PC-3 (cell line): ENCODE measurements around the gene PLXNC1. TPM values are rescaled to one million over a fixed set of nuclear protein-coding genes. Genes with fewer than 3 reads are reported as not detected.

ENCODE experiments used
- ATAC-seq: fragments of 200-7000 bp; cut with Tn5 transposase; 2 replicates; pipeline ENCODE4 v1.9.1; 2020; ENCODE audit warnings: mild to moderate bottlenecking, moderate library complexity
- Bru-seq: library from RNA; stranded (reverse); fragments of 400-500 nt; gene quantifications from one replicate; lab custom pipeline; 2021; lab: Mats Ljungman, UMichigan
- BruChase-seq, 2 experiments: library from RNA; stranded (reverse); fragments of 400-500 nt; gene quantifications; one replicate each; lab custom pipeline; 2021; lab: Mats Ljungman, UMichigan
- BruUV-seq: library from RNA; stranded (reverse); fragments of 400-500 nt; replicated peaks from 2 replicates; lab custom pipeline; 2021; lab: Mats Ljungman, UMichigan
- CTCF ChIA-PET: fragments of 300-600 bp; sonication (Branson Sonifier 250); formaldehyde crosslinking; loops from one replicate; lab custom pipeline; 2022; ENCODE audit warnings: antibody characterized with exemption; lab: Charles Lee
- POLR2A ChIA-PET: fragments of 300-600 bp; sonication (Branson Sonifier 250); formaldehyde crosslinking; loops from one replicate; lab custom pipeline; 2022; ENCODE audit warnings: antibody characterized with exemption; ENCODE audit not compliant: unreplicated experiment; lab: Charles Lee
- DNase-seq: peaks from one replicate; pipeline ENCODE4 v3.0.0-alpha.2; 2015
- H2AFZ ChIP-seq: fragments of 300-600 bp; sonication (generic); 2 replicates; pipeline ENCODE4 v1.6.0; 2016; ENCODE audit warnings: antibody characterized with exemption, low read length
- H3F3A ChIP-seq: fragments of 300-600 bp; sonication (generic); one replicate; pipeline ENCODE4 v1.6.0; 2017; ENCODE audit warnings: antibody characterized with exemption, low read length, control low read depth, mild to moderate bottlenecking; ENCODE audit not compliant: unreplicated experiment
- H3K27ac ChIP-seq: fragments of 300-600 bp; sonication (generic); 2 replicates; pipeline ENCODE4 v1.5.1; 2016; ENCODE audit warnings: mild to moderate bottlenecking, low read length
- H3K27me3 ChIP-seq: fragments of 300-600 bp; sonication (generic); 2 replicates; pipeline ENCODE4 v1.6.1; 2016; ENCODE audit warnings: low read length, mixed read lengths
- H3K36me3 ChIP-seq: fragments of 300-600 bp; sonication (generic); 2 replicates; pipeline ENCODE4 v1.6.1; 2016; ENCODE audit warnings: low read depth, mixed run types, low read length, mixed read lengths
- H3K4me1 ChIP-seq: fragments of 300-600 bp; sonication (generic); 2 replicates; pipeline ENCODE4 v1.5.1; 2016; ENCODE audit warnings: low read length; ENCODE audit not compliant: insufficient read depth
- H3K4me2 ChIP-seq: fragments of 300-600 bp; sonication (generic); 2 replicates; pipeline ENCODE4 v1.6.0; 2016; ENCODE audit warnings: low read length
- H3K4me3 ChIP-seq: fragments of 300-600 bp; sonication (generic); 2 replicates; pipeline ENCODE4 v1.5.1; 2016; ENCODE audit warnings: mild to moderate bottlenecking, low read length, mixed read lengths
- H3K79me2 ChIP-seq: fragments of 300-600 bp; sonication (generic); 2 replicates; pipeline ENCODE4 v1.6.1; 2017; ENCODE audit warnings: low read length, mixed read lengths
- H3K9ac ChIP-seq: fragments of 300-600 bp; sonication (generic); 2 replicates; pipeline ENCODE4 v1.6.0; 2016; ENCODE audit warnings: mild to moderate bottlenecking, low read length
- H3K9me2 ChIP-seq: fragments of 300-600 bp; sonication (generic); replicated peaks from 2 replicates; pipeline ENCODE4 v1.6.1; 2016; ENCODE audit warnings: mixed run types, low read length, mixed read lengths
- H3K9me3 ChIP-seq: fragments of 300-600 bp; sonication (generic); 2 replicates; pipeline ENCODE4 v1.6.1; 2016; ENCODE audit warnings: low read length, mixed read lengths
- H4K20me1 ChIP-seq: fragments of 300-600 bp; sonication (generic); 2 replicates; pipeline ENCODE4 v1.6.1; 2016; ENCODE audit warnings: low read length, mixed read lengths
- EZH2 ChIP-seq: fragments of 300-600 bp; sonication (generic); IDR thresholded peaks from one replicate; pipeline ENCODE4 v1.6.1; 2017; ENCODE audit warnings: antibody characterized with exemption, mild to moderate bottlenecking, low read length; ENCODE audit not compliant: unreplicated experiment
- EZH2phosphoT487 ChIP-seq: fragments of 300-600 bp; sonication (generic); IDR thresholded peaks from 2 replicates; pipeline ENCODE4 v1.6.1; 2018; ENCODE audit warnings: mild to moderate bottlenecking, antibody characterized with exemption, low read length, borderline replicate concordance
- intact Hi-C: fragments of 100-400 bp; cut with micrococcal nuclease; formaldehyde crosslinking; loops from 2 replicates; pipeline ENCODE4 v1.9.0; 2023
- long read RNA-seq: library from polyadenylated mRNA; unstranded; transcript quantifications from one replicate; pipeline ENCODE4 v2.0.0, GENCODE V29; 2021; ENCODE audit not compliant: unreplicated experiment
- total RNA-seq: library from RNA; depleted of rRNA; stranded (reverse); fragments of >200 nt; gene quantifications from 2 replicates; pipeline ENCODE4 v1.2.3, GENCODE V29; 2014; rRNA removed
- TF ChIP-seq, protein P1 (sequence below): fragments of 300-600 bp; sonication (generic); conservative IDR thresholded peaks from 2 replicates; pipeline ENCODE4 v1.5.1; 2017; ENCODE audit warnings: antibody characterized with exemption, low read depth, mild to moderate bottlenecking, low read length

The PLXNC1 gene
- total RNA-seq (0.15 TPM in 1 of 2 replicates, not detected in the other), Bru-seq, nascent RNA (percentile 16 among the genes with signal in this experiment), BruChase-seq, experiment 1, labeled RNA remaining after a 6-hour chase (percentile 14 among the genes with signal in this experiment), BruChase-seq, experiment 2, labeled RNA remaining after a 2-hour chase (percentile 14 among the genes with signal in this experiment)
- long read RNA-seq, partial matches to known transcripts, result 0 of 2 reads
- long read RNA-seq, other reads (novel, unspliced or antisense), result 2 of 2 reads

DNA sequence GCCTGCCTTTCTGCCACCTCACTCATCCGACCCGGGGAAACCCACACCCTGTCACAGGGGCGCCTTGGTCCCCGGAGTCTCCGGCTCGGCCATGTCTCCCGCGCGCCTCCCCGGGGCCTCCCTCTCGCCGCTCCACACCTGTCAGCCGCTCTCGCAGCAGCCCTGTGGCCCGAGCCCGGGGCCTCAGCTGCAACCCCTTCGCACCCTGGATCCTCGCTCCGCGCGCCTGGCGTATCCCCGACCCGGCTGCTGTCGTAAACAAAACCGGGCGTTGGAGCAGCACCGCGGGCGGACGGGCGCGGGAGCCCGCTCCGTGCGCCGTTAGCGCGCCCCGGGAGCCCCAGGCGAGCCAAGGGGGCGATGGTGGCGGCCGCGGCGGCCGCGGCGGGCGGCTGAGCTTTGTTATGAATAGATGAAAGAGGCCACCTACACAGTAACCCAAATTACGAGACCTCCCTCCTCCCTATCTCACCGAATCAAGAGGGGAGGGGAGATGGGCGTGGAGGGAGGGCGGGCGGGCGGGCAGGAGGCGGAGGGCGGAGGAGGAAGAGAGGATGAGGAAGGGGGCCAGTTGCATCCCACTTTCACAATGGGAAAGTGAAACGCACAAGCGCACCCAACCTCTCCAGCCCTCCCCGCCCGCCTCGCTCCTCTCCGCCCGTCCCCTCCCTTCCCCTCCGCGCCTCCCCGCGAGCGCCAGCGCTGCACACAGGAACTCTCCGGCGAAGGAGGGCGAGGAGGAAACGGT, at the start of gene PLXNC1:
Gene PLXNC1 (plus strand): TSS at position 587 of the 748 bp plus-strand sequence. CDS start 395 bp downstream, outside the sequence.
- peak; percentile 89 for TF ChIP-seq EZH2
- no peak for TF ChIP-seq EZH2phosphoT487
- H3K4me1 ChIP-seq, result no peaks in the 10 kb centered on the region
- intact Hi-C loops, result no loop called here
- no peak within 1 kb of the TSS for H3K27ac ChIP-seq
- H4K20me1 ChIP-seq, result no peaks in the 10 kb centered on the region
- H3K27me3 ChIP-seq, result peaks cover 86% of the 10 kb centered on the region
- no peak for DNase-seq
- H3K9me3 ChIP-seq, result no peaks in the 10 kb centered on the region
- peak within 1 kb of the TSS; percentile 57 for H3K4me3 ChIP-seq
- peak within 1 kb of the TSS; percentile 55 for H2AFZ ChIP-seq
- H3F3A ChIP-seq, result no peaks in the 10 kb centered on the region
- ATAC-seq, result peak; percentile 22
- H3K9ac ChIP-seq, result no peak within 1 kb of the TSS
- no peaks in the 10 kb centered on the region for H3K79me2 ChIP-seq
- H3K4me2 ChIP-seq, result peak within 1 kb of the TSS; percentile 80
- ChIA-PET CTCF (no interaction called here), POLR2A (interaction anchor here (0.7 kb wide), 1 partner anchor 13 kb away, joined by 6 read pairs; no protein-coding TSS in a partner anchor)
- H3K9me2 ChIP-seq, result no peaks in the 10 kb centered on the region
- no TSS peak for BruUV-seq
- no peaks in the 10 kb centered on the region for H3K36me3 ChIP-seq

DNA sequence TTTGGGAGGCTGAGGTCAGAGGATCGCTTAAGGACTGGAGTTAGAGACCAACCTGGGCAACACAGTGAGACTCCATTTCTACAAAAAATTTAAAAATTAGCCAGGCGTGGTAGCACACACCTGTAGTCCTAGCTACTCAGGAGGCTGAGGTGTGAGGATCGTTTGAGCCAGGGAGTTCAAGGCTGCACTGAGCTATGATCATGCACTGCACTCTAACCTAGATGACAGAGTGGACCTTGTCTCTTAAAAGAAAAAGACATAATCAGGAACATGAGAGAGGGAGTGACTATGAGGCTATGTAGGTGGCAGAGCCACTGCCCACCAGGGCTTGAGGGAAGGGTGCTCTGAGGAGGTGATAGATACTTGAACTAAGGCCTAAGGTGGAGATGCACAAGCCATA, 49.2 kb upstream of the PLXNC1 start:
- Histone ChIP-seq H3K27ac (peak overlapping the region; percentile 93), H4K20me1 (no peaks in the 10 kb centered on the region), H3K9ac (no peak overlapping the region), H3K4me2 (peak overlapping the region; percentile 95), H3K9me3 (no peaks in the 10 kb centered on the region), H3K9me2 (no peaks in the 10 kb centered on the region), H3K27me3 (no peaks in the 10 kb centered on the region), H3K4me1 (peaks cover 55% of the 10 kb centered on the region), H3F3A (peaks cover 7% of the 10 kb centered on the region), H3K79me2 (no peaks in the 10 kb centered on the region), H2AFZ (no peak overlapping the region), H3K36me3 (no peaks in the 10 kb centered on the region), H3K4me3 (no peak overlapping the region)
- TF ChIP-seq EZH2phosphoT487 (no peak), EZH2 (no peak)
- TF ChIP-seq, protein P1, sequence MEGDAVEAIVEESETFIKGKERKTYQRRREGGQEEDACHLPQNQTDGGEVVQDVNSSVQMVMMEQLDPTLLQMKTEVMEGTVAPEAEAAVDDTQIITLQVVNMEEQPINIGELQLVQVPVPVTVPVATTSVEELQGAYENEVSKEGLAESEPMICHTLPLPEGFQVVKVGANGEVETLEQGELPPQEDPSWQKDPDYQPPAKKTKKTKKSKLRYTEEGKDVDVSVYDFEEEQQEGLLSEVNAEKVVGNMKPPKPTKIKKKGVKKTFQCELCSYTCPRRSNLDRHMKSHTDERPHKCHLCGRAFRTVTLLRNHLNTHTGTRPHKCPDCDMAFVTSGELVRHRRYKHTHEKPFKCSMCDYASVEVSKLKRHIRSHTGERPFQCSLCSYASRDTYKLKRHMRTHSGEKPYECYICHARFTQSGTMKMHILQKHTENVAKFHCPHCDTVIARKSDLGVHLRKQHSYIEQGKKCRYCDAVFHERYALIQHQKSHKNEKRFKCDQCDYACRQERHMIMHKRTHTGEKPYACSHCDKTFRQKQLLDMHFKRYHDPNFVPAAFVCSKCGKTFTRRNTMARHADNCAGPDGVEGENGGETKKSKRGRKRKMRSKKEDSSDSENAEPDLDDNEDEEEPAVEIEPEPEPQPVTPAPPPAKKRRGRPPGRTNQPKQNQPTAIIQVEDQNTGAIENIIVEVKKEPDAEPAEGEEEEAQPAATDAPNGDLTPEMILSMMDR, result no peak
- no peak for DNase-seq
- ChIA-PET POLR2A (interaction anchor here (0.5 to 0.6 kb wide), 2 partner anchors 505 to 1169 kb away, joined by 3 to 5 read pairs; no protein-coding TSS in a partner anchor), CTCF (interaction anchor here (1.1 to 4.0 kb wide), 3 partner anchors 24 to 596 kb away, joined by 3 to 91 read pairs (median 11); no protein-coding TSS in a partner anchor)
- ATAC-seq, result no peak
- intact Hi-C loops, result no loop called here
- no TSS peak for BruUV-seq

DNA sequence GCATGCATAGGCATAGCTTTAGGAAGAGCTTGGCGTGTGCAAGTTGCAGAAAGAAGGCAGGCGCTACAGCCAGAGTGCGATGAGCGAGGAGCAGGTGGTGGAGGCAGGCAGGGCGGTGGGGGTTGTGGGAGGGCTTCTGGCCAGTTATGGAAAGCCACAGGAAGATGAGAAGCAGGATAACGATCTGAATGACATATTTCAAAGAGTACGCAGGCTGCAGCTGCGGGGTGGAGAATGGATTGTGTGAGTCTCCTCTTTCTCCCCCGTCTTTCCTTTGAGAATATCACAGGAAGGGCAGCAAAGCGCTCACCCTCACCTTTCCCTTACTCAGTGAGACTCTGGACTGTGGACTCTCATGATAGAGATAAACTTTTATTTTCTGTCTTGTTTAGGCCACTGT, 48.7 kb upstream of the PLXNC1 start:
- ChIA-PET CTCF (interaction anchor here (1.1 to 4.0 kb wide), 3 partner anchors 24 to 597 kb away, joined by 3 to 91 read pairs (median 11); no protein-coding TSS in a partner anchor), POLR2A (interaction anchor here (0.6 kb wide), 1 partner anchor 505 kb away, joined by 5 read pairs; no protein-coding TSS in a partner anchor)
- H3K9me3 ChIP-seq, result no peaks in the 10 kb centered on the region
- H3K36me3 ChIP-seq, result no peaks in the 10 kb centered on the region
- TF ChIP-seq, protein P1, result no peak
- TF ChIP-seq EZH2, result no peak
- H3F3A ChIP-seq, result peaks cover 7% of the 10 kb centered on the region
- peak overlapping the region; percentile 26 for H2AFZ ChIP-seq
- H3K79me2 ChIP-seq, result no peaks in the 10 kb centered on the region
- ATAC-seq (peak; percentile 45), DNase-seq (peak; percentile 92)
- no TSS peak for BruUV-seq
- peaks cover 59% of the 10 kb centered on the region for H3K4me1 ChIP-seq
- H3K27me3 ChIP-seq, result no peaks in the 10 kb centered on the region
- H3K9ac ChIP-seq, result peak overlapping the region; percentile 52
- peak overlapping the region; percentile 95 for H3K4me2 ChIP-seq
- no peaks in the 10 kb centered on the region for H4K20me1 ChIP-seq
- H3K4me3 ChIP-seq, result peak overlapping the region; percentile 51
- no peaks in the 10 kb centered on the region for H3K9me2 ChIP-seq
- intact Hi-C loops, result loop anchor here (1.0 to 10.0 kb wide), 4 partner anchors 192 to 655 kb away; partner anchors contain the start of gene UBE2N
- peak overlapping the region; percentile 93 for H3K27ac ChIP-seq
